ENCODE data around the gene PDE1C.

PDE1C gene

GRCh38 chr7:31707089-31707488 lies 363.1 kb downstream of the PDE1C start:
- Histone ChIP-seq H3K36me3 (replicated peaks; ENCODE audit: low read depth, low read length) (no peaks in the 10 kb centered on the region), H2AFZ (ENCODE audit: low read depth, low read length) (no peak overlapping the region), H3K79me2 (ENCODE audit: low read length) (no peaks in the 10 kb centered on the region), H4K20me1 (ENCODE audit: insufficient read depth, low read length) (no peaks in the 10 kb centered on the region), H3K27ac (ENCODE audit: low read length) (no peak overlapping the region), H3K4me1 (ENCODE audit: low read length) (no peaks in the 10 kb centered on the region), H3K9me3 (ENCODE audit: insufficient read depth, low read length) (no peaks in the 10 kb centered on the region), H3K4me2 (ENCODE audit: low read length) (no peak overlapping the region), H3K27me3 (ENCODE audit: low read depth, low read length) (peaks cover 5% of the 10 kb centered on the region; the same call in 1 of the 2 replicates), H3K9ac (ENCODE audit: low read length) (no peak overlapping the region), H3K4me3 (ENCODE audit: low read length) (no peak overlapping the region)
- TF ChIP-seq CTCF (IDR thresholded peaks at IDR 0.05; ENCODE audit: low read depth, low read length): no peak
- TF ChIP-seq EZH2phosphoT487 (IDR thresholded peaks at IDR 0.05; ENCODE audit: low read depth): no peak

GRCh38 chr7:31705377-31705776 lies 364.8 kb downstream of the PDE1C start:
- H3K27me3 ChIP-seq (ENCODE audit: low read depth, low read length): peaks cover 5% of the 10 kb centered on the region; the same call in 1 of the 2 replicates
- no peak for TF ChIP-seq EZH2phosphoT487 (IDR thresholded peaks at IDR 0.05; ENCODE audit: low read depth)
- no peak for TF ChIP-seq CTCF (IDR thresholded peaks at IDR 0.05; ENCODE audit: low read depth, low read length)
- no peak overlapping the region for H3K4me2 ChIP-seq (ENCODE audit: low read length)
- no peak overlapping the region for H2AFZ ChIP-seq (ENCODE audit: low read depth, low read length)
- H3K27ac ChIP-seq (ENCODE audit: low read length): no peak overlapping the region
- no peaks in the 10 kb centered on the region for H3K4me1 ChIP-seq (ENCODE audit: low read length)
- H3K9me3 ChIP-seq (ENCODE audit: insufficient read depth, low read length): no peaks in the 10 kb centered on the region
- no peak overlapping the region for H3K9ac ChIP-seq (ENCODE audit: low read length)
- H3K4me3 ChIP-seq (ENCODE audit: low read length): no peak overlapping the region
- no peaks in the 10 kb centered on the region for H4K20me1 ChIP-seq (ENCODE audit: insufficient read depth, low read length)
- H3K79me2 ChIP-seq (ENCODE audit: low read length): no peaks in the 10 kb centered on the region
- no peaks in the 10 kb centered on the region for H3K36me3 ChIP-seq (replicated peaks; ENCODE audit: low read depth, low read length)

- Histone ChIP-seq H3K27ac (ENCODE audit: low read length) (no peak overlapping the region), H3K27me3 (ENCODE audit: low read depth, low read length) (peaks cover 5% of the 10 kb centered on the region; the same call in 1 of the 2 replicates), H2AFZ (ENCODE audit: low read depth, low read length) (no peak overlapping the region), H3K4me3 (ENCODE audit: low read length) (no peak overlapping the region), H3K4me1 (ENCODE audit: low read length) (no peaks in the 10 kb centered on the region), H3K36me3 (replicated peaks; ENCODE audit: low read depth, low read length) (no peaks in the 10 kb centered on the region), H4K20me1 (ENCODE audit: insufficient read depth, low read length) (no peaks in the 10 kb centered on the region), H3K79me2 (ENCODE audit: low read length) (no peaks in the 10 kb centered on the region), H3K9ac (ENCODE audit: low read length) (no peak overlapping the region), H3K4me2 (ENCODE audit: low read length) (no peak overlapping the region), H3K9me3 (ENCODE audit: insufficient read depth, low read length) (no peaks in the 10 kb centered on the region)
- TF ChIP-seq EZH2phosphoT487 (IDR thresholded peaks at IDR 0.05; ENCODE audit: low read depth) (no peak), CTCF (IDR thresholded peaks at IDR 0.05; ENCODE audit: low read depth, low read length) (no peak)
Observed at GRCh38 chr7:31702354-31702753, 367.9 kb downstream of the PDE1C start.

Measured in OCI-LY3 (cell line).